ENCODE data around the gene C5orf15.
A peak's percentile ranks its signal among the peaks of the same experiment; 100 is the strongest.

DNA sequence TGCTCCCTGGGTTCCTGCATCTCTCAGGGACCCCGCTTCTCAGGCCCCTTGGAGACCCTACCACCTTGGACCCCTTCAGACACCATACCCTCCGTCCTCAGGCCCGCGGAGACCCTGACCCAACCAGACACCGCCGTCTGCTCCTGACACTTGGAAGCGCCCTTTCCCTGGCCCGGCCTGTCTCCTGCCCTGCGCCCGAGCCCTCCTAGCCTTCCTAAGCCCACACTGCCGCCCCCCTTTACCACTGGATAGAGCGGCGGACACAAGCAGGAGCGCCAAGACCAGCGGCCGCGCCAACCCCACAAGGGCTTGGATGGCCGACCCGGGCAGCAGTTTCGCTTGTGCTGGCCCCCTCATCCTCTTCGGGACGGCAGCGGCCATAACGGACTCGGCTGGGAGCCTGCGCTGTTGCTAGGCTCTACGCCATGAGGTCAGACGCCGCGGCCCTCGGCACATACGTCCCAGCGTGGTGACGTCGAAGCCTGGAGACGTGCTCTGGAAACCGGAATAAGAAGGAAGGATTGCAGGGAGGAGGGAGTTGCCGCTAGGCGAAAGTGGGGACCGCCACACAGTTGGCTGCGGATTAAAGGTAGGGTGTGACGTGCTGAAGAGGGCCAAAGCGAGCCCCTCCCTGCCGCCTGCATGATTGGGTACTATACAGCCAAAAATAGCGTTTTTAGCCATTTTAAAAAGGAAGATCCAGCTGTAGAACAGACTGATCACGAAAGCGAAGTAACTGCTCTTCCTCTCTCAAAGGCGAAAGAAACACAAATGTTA is at the start of gene C5orf15:
- TF ChIP-seq, protein P1, sequence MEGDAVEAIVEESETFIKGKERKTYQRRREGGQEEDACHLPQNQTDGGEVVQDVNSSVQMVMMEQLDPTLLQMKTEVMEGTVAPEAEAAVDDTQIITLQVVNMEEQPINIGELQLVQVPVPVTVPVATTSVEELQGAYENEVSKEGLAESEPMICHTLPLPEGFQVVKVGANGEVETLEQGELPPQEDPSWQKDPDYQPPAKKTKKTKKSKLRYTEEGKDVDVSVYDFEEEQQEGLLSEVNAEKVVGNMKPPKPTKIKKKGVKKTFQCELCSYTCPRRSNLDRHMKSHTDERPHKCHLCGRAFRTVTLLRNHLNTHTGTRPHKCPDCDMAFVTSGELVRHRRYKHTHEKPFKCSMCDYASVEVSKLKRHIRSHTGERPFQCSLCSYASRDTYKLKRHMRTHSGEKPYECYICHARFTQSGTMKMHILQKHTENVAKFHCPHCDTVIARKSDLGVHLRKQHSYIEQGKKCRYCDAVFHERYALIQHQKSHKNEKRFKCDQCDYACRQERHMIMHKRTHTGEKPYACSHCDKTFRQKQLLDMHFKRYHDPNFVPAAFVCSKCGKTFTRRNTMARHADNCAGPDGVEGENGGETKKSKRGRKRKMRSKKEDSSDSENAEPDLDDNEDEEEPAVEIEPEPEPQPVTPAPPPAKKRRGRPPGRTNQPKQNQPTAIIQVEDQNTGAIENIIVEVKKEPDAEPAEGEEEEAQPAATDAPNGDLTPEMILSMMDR (conservative IDR thresholded peaks at IDR 0.05; ENCODE audit: low read depth in 2 of 2) = no peak
- TF ChIP-seq POLR2AphosphoS5 (IDR thresholded peaks at IDR 0.05; ENCODE audit: low read depth) (peak; percentile 90), EZH2phosphoT487 (IDR thresholded peaks at IDR 0.05; ENCODE audit: unreplicated experiment) (no peak), JUNB (IDR thresholded peaks at IDR 0.05; ENCODE audit: unreplicated experiment) (no peak), CREB1 (CRISPR knock-in tag; IDR thresholded peaks at IDR 0.05; ENCODE audit: low read depth) (peak; percentile 95), EZH2 (IDR thresholded peaks at IDR 0.05; ENCODE audit: low read depth, unreplicated experiment) (no peak)
- TF ChIP-seq, protein P2, sequence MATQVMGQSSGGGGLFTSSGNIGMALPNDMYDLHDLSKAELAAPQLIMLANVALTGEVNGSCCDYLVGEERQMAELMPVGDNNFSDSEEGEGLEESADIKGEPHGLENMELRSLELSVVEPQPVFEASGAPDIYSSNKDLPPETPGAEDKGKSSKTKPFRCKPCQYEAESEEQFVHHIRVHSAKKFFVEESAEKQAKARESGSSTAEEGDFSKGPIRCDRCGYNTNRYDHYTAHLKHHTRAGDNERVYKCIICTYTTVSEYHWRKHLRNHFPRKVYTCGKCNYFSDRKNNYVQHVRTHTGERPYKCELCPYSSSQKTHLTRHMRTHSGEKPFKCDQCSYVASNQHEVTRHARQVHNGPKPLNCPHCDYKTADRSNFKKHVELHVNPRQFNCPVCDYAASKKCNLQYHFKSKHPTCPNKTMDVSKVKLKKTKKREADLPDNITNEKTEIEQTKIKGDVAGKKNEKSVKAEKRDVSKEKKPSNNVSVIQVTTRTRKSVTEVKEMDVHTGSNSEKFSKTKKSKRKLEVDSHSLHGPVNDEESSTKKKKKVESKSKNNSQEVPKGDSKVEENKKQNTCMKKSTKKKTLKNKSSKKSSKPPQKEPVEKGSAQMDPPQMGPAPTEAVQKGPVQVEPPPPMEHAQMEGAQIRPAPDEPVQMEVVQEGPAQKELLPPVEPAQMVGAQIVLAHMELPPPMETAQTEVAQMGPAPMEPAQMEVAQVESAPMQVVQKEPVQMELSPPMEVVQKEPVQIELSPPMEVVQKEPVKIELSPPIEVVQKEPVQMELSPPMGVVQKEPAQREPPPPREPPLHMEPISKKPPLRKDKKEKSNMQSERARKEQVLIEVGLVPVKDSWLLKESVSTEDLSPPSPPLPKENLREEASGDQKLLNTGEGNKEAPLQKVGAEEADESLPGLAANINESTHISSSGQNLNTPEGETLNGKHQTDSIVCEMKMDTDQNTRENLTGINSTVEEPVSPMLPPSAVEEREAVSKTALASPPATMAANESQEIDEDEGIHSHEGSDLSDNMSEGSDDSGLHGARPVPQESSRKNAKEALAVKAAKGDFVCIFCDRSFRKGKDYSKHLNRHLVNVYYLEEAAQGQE (IDR thresholded peaks at IDR 0.05; ENCODE audit: unreplicated experiment) = peak; percentile 17
